OCI-LY1 (cell line): ENCODE results near the gene ARID3A.

Experiments used
- H2AFZ ChIP-seq: fragments of 200-600 bp; sonication (generic), shearing (Covaris generic); 2 replicates; pipeline ENCODE4 v1.6.0; 2014; ENCODE audit warnings: antibody characterized with exemption, mild to moderate bottlenecking, low read length
- H3F3A ChIP-seq: fragments of 200-600 bp; sonication (generic), shearing (Covaris generic); 2 replicates; pipeline ENCODE4 v1.6.0; 2014; ENCODE audit warnings: mild to moderate bottlenecking, antibody characterized with exemption, low read length, moderate library complexity; ENCODE audit not compliant: insufficient read depth
- H3K27ac ChIP-seq: fragments of 200-600 bp; sonication (generic); 2 replicates; pipeline ENCODE4 v1.5.1; 2014; ENCODE audit warnings: low read length, mixed run types, mild to moderate bottlenecking, low read depth; ENCODE audit not compliant: poor library complexity, severe bottlenecking
- H3K27me3 ChIP-seq: fragments of 200-600 bp; sonication (generic); 2 replicates; pipeline ENCODE4 v1.6.0; 2014; ENCODE audit warnings: antibody characterized with exemption, mild to moderate bottlenecking, low read length, moderate library complexity; ENCODE audit not compliant: insufficient read depth
- H3K36me3 ChIP-seq: fragments of 200-600 bp; sonication (generic); 2 replicates; pipeline ENCODE4 v1.6.1; 2014; ENCODE audit warnings: mild to moderate bottlenecking, antibody characterized with exemption, low read length, moderate library complexity, mixed read lengths; ENCODE audit not compliant: insufficient read depth
- H3K4me1 ChIP-seq: fragments of 200-600 bp; sonication (generic); 2 replicates; pipeline ENCODE4 v1.5.1; 2014; ENCODE audit warnings: mild to moderate bottlenecking, low read length, moderate library complexity; ENCODE audit not compliant: insufficient read depth, severe bottlenecking
- H3K4me2 ChIP-seq: fragments of 200-600 bp; sonication (generic), shearing (Covaris generic); 2 replicates; pipeline ENCODE4 v1.6.1; 2014; ENCODE audit warnings: low read length
- H3K4me3 ChIP-seq: fragments of 200-600 bp; sonication (generic); 2 replicates; pipeline ENCODE4 v1.5.1; 2014; ENCODE audit warnings: low read length, low read depth, mild to moderate bottlenecking, mixed read lengths; ENCODE audit not compliant: poor library complexity, severe bottlenecking
- H3K79me2 ChIP-seq: fragments of 200-600 bp; shearing (Covaris generic); 2 replicates; pipeline ENCODE4 v1.6.1; 2016; ENCODE audit warnings: mixed run types, low read length, mixed read lengths; ENCODE audit not compliant: insufficient read depth
- H3K9ac ChIP-seq: fragments of 200-600 bp; sonication (generic), shearing (Covaris generic); 2 replicates; pipeline ENCODE4 v1.6.1; 2014; ENCODE audit warnings: mild to moderate bottlenecking, low read length, mixed read lengths
- H3K9me2 ChIP-seq: fragments of 200-600 bp; sonication (generic), shearing (Covaris generic); 2 replicates; pipeline ENCODE4 v1.6.1; 2014; ENCODE audit warnings: low read depth, mild to moderate bottlenecking, low read length, mixed read lengths
- H3K9me3 ChIP-seq: fragments of 200-600 bp; shearing (Covaris generic); 2 replicates; pipeline ENCODE4 v1.6.1; 2014; ENCODE audit warnings: low read length, mixed read lengths
- H4K20me1 ChIP-seq: fragments of 200-600 bp; sonication (generic), shearing (Covaris generic); 2 replicates; pipeline ENCODE4 v1.6.0; 2016; ENCODE audit warnings: mild to moderate bottlenecking, low read length; ENCODE audit not compliant: insufficient read depth
- EZH2 ChIP-seq: fragments of 200-600 bp; sonication (generic), shearing (Covaris generic); IDR thresholded peaks from 2 replicates; pipeline ENCODE4 v1.8.0; 2017; ENCODE audit warnings: borderline replicate concordance, mixed run types, mild to moderate bottlenecking, antibody characterized with exemption, low read length, moderate library complexity, mixed read lengths
- TF ChIP-seq, protein P1 (sequence below): fragments of 200-600 bp; sonication (generic), shearing (Covaris generic); IDR thresholded peaks from 2 replicates; pipeline ENCODE4 v1.5.1; 2017; ENCODE audit warnings: mild to moderate bottlenecking, antibody characterized with exemption, low read length, moderate library complexity, mixed read lengths

The ARID3A gene

DNA sequence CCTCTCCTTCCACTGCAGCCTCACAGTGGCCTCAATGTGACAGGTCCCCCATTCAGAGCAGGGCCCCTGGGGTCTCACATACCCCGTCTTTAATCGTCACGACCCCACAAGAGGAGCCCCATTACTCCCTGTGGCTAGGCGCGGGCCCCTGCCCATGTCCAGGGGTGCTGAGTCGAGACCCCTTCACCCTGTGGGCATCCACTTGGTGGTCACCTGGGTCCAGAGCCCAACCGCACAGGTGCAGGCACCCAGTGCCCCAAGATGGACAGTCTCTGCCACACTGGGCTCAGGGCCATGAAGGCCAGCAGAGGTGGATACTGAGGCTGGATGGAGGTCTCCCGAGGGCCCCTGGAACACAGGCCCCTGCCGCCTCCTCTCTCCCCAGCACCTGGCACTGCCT, 92.1 kb downstream of the ARID3A start:
- Histone ChIP-seq H3K36me3 (peaks cover 30% of the 10 kb centered on the region), H3K79me2 (peaks cover 54% of the 10 kb centered on the region), H3F3A (peaks cover 5% of the 10 kb centered on the region), H2AFZ (no peak overlapping the region), H4K20me1 (no peaks in the 10 kb centered on the region), H3K27me3 (no peaks in the 10 kb centered on the region), H3K27ac (peak overlapping the region; percentile 75), H3K9me3 (no peaks in the 10 kb centered on the region), H3K4me3 (peak overlapping the region; percentile 99), H3K4me2 (peak overlapping the region; percentile 99), H3K9me2 (no peaks in the 10 kb centered on the region), H3K4me1 (peaks cover 61% of the 10 kb centered on the region), H3K9ac (peak overlapping the region; percentile 99; the same call in 1 of the 2 replicates)
- TF ChIP-seq, protein P1, sequence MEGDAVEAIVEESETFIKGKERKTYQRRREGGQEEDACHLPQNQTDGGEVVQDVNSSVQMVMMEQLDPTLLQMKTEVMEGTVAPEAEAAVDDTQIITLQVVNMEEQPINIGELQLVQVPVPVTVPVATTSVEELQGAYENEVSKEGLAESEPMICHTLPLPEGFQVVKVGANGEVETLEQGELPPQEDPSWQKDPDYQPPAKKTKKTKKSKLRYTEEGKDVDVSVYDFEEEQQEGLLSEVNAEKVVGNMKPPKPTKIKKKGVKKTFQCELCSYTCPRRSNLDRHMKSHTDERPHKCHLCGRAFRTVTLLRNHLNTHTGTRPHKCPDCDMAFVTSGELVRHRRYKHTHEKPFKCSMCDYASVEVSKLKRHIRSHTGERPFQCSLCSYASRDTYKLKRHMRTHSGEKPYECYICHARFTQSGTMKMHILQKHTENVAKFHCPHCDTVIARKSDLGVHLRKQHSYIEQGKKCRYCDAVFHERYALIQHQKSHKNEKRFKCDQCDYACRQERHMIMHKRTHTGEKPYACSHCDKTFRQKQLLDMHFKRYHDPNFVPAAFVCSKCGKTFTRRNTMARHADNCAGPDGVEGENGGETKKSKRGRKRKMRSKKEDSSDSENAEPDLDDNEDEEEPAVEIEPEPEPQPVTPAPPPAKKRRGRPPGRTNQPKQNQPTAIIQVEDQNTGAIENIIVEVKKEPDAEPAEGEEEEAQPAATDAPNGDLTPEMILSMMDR: no peak
- no peak for TF ChIP-seq EZH2

DNA sequence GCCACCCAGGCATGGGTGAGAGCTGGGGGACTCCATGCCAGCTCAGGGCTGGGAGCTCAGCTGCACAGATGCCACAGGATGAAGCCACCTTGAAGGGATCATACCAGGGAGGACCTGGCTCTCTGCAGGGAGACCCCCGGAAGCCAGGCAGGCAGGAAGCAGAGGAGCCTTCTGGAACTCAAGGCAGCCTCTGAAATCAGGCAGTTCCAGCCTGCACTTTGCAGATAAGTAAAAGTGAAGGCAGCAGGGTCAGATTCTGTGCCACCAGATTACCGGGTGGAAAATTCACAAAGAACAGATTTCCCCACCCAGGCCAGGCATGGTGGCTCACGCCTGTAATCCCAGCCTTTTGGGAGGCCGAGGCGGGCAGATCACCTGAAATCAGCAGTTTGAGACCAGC, 92.6 kb downstream of the ARID3A start:
- Histone ChIP-seq H3K79me2 (peaks cover 54% of the 10 kb centered on the region), H3K9me3 (no peaks in the 10 kb centered on the region), H2AFZ (no peak overlapping the region), H3K27me3 (no peaks in the 10 kb centered on the region), H3K4me2 (peak overlapping the region; percentile 99), H3K4me3 (peak overlapping the region; percentile 99), H3K36me3 (peaks cover 25% of the 10 kb centered on the region), H3K9ac (peak overlapping the region; percentile 99; the same call in 1 of the 2 replicates), H3K27ac (peak overlapping the region; percentile 75), H3K4me1 (peaks cover 61% of the 10 kb centered on the region), H4K20me1 (no peaks in the 10 kb centered on the region), H3F3A (peaks cover 5% of the 10 kb centered on the region), H3K9me2 (no peaks in the 10 kb centered on the region)
- TF ChIP-seq, protein P1: no peak
- TF ChIP-seq EZH2: no peak

DNA sequence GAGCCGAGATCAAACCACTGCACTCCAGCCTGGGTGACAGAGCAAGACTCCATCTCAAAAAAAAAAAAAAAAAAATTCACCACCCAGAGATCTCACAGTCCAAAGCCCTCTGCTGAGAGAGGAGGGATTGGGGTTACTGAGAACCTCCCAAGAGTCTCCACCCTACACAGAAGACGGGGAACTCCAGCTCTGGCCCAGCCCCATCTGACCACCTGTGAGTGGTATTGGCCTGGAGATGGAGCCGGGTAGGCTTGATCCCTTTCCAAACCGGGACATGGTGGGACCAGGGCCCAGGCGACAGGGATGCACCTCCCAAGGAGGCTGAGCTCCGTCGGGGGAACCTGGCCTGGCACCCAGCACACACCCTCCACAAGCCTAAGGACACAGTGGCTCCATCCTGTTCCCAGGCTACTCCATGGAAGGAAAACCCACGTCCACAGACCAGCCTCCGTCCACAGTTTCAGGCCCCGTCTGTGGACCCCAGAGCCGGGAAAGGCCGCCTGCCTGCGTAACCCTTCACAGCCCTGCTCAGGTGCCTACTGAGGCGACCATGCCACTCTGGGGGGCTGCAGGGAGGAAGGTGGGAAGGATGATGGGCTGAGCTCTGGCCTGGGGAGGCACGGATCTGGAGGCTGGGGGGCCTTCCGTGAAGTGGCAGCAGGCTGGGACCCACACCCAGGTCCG, 93.2 kb downstream of the ARID3A start:
- H3K9me2 ChIP-seq: no peaks in the 10 kb centered on the region
- no peaks in the 10 kb centered on the region for H4K20me1 ChIP-seq
- no peaks in the 10 kb centered on the region for H3K9me3 ChIP-seq
- peaks cover 54% of the 10 kb centered on the region for H3K79me2 ChIP-seq
- TF ChIP-seq, protein P1: no peak
- TF ChIP-seq EZH2: no peak
- peak overlapping the region; percentile 99 for H3K9ac ChIP-seq
- peaks cover 5% of the 10 kb centered on the region for H3F3A ChIP-seq
- peak overlapping the region; percentile 99 for H3K4me2 ChIP-seq
- H2AFZ ChIP-seq: no peak overlapping the region
- H3K27me3 ChIP-seq: no peaks in the 10 kb centered on the region
- peak overlapping the region; percentile 75 for H3K27ac ChIP-seq
- peak overlapping the region; percentile 99 for H3K4me3 ChIP-seq
- H3K36me3 ChIP-seq: peaks cover 18% of the 10 kb centered on the region; the same call in 1 of the 2 replicates
- H3K4me1 ChIP-seq: peaks cover 61% of the 10 kb centered on the region
